NCI-H774 (cell line): ENCODE results near the gene IPO4.

ENCODE experiments used
- DNase-seq: peaks from one replicate; lab custom pipeline; 2025; lab: John Stamatoyannopoulos, UW

Gene IPO4

GRCh38 chr14:24131549-24131966 is 57.1 kb downstream of the IPO4 start:
- no peak for DNase-seq

- DNase-seq: no peak
These were observed 57.7 kb downstream of the IPO4 start for GRCh38 chr14:24130717-24131548.

- no peak for DNase-seq
These were observed 58.3 kb downstream of the IPO4 start, which contains the start of gene FITM1 for GRCh38 chr14:24130380-24130716. FITM1 (plus strand) TSS chr14:24130659; CDS start chr14:24131564, 905 bp downstream.
